Measurements from ENCODE around the gene FAM53B.

FAM53B gene

GRCh38 chr10:124708922-124709520 is 35.2 kb downstream of the FAM53B start:
- DNase-seq = no peak

GRCh38 chr10:124708246-124708779 is 35.9 kb downstream of the FAM53B start:
- no peak for DNase-seq

GRCh38 chr10:124707551-124707950 is 36.6 kb downstream of the FAM53B start:
- no peak for DNase-seq

- DNase-seq = no peak
Measured at GRCh38 chr10:124707144-124707467, 37.1 kb downstream of the FAM53B start.

- DNase-seq = no peak
Measured at GRCh38 chr10:124706462-124707143, 37.6 kb downstream of the FAM53B start.

- no peak for DNase-seq
Measured at GRCh38 chr10:124705817-124706461, 38.2 kb downstream of the FAM53B start.

GRCh38 chr10:124705381-124705740 is 38.8 kb downstream of the FAM53B start:
- no peak for DNase-seq

GRCh38 chr10:124704428-124705380 is 39.5 kb downstream of the FAM53B start:
- no peak for DNase-seq

GRCh38 chr10:124703778-124704427 is 40.3 kb downstream of the FAM53B start:
- no peak for DNase-seq

- no peak for DNase-seq
Measured at GRCh38 chr10:124703372-124703771, 40.8 kb downstream of the FAM53B start.

GRCh38 chr10:124701881-124702656 is 42.1 kb downstream of the FAM53B start:
- peak; percentile 43 for DNase-seq

- no peak for DNase-seq
Measured at GRCh38 chr10:124701435-124701834, 42.7 kb downstream of the FAM53B start.

- no peak for DNase-seq
Measured at GRCh38 chr10:124701038-124701365, 43.2 kb downstream of the FAM53B start.

- no peak for DNase-seq
Measured at GRCh38 chr10:124700293-124701037, 43.7 kb downstream of the FAM53B start.

GRCh38 chr10:124699471-124700292 is 44.5 kb downstream of the FAM53B start:
- DNase-seq = no peak

GRCh38 chr10:124698545-124699469 is 45.4 kb downstream of the FAM53B start:
- no peak for DNase-seq

GRCh38 chr10:124697837-124698544 is 46.2 kb downstream of the FAM53B start:
- peak; percentile 44 for DNase-seq

- DNase-seq = no peak
Measured at GRCh38 chr10:124697443-124697836, 46.7 kb downstream of the FAM53B start.
